Stimulated activated CD4-positive, alpha-beta T cell treated with anti-CD3 and anti-CD28 coated beads, TNF-alpha, amount 100 ng/mL, for 1 hour (primary cell): ENCODE measurements around the gene RPS6KA4.
"Not testable (repeated sequence)": the region's sequence is repeated elsewhere in the genome, so short reads cannot be mapped to it uniquely, and the experiment has no call there.

Experiments used
- DNase-seq, 3 donors: peaks; one replicate each; pipeline ENCODE4 v3.0.0-alpha.2; 2020; ENCODE audit warnings: low read depth in 3 of 3, low spot score in 1 of 3

Gene RPS6KA4

GRCh38 chr11:64415286-64415685 is 56.3 kb downstream of the RPS6KA4 start:
- no peak for DNase-seq

GRCh38 chr11:64415996-64416728 is 57.2 kb downstream of the RPS6KA4 start:
- DNase-seq: no peak

DNA sequence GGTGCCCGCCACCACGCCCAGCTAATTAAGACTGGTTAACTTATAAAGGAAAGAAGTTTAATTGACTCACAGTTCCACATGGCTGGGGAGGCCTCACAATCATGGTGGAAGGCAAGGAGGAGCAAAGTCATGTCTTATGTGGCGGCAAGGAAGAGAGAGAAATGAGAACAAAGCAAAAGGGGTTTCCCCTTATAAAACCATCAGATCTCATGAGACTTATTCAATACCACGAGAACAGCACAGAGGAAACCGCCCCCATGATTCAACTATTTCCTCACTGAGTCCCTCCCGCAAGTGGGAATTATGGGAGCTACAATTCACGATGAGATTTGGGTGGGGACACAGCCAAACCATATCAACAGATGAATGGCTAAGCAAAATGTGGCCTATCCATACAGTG is 59.3 kb downstream of the RPS6KA4 start:
- not testable (repeated sequence) for DNase-seq

- DNase-seq: no peak
These were observed 60.4 kb downstream of the RPS6KA4 start for GRCh38 chr11:64419257-64419790.

DNA sequence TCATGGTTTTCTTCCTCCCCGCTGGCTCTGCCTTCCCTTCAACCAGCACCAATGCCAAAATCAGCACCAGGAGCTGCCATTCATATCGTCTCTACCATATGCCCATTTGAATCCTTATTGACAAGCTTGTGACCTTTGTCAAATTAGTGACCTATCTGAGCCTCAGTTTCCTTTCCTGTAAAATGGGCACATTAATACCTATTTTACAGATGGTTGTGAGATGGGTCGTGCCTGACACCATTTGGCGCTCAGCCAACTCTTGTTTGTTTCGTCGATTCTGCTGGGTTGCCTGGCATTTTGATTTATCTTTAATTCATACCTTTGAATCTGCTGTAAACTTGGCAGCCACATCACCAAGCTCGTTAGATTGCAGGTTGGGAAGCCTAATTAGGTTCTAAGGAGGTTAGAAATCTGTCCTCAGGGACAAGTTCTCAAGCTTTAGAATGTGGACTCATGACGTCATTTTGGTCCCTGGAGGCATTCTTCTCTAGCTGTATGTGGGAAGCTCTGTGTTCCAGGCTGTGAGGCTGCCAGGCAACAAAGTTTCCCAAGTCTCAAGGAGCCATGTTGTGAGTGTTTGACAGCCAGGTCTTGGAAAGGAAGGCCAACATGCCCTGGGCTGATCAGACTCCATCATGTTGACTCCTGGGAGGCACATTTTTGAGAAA is 61.0 kb downstream of the RPS6KA4 start:
- DNase-seq: no peak
